ENCODE results near the gene MYLK.

Gene MYLK

DNA sequence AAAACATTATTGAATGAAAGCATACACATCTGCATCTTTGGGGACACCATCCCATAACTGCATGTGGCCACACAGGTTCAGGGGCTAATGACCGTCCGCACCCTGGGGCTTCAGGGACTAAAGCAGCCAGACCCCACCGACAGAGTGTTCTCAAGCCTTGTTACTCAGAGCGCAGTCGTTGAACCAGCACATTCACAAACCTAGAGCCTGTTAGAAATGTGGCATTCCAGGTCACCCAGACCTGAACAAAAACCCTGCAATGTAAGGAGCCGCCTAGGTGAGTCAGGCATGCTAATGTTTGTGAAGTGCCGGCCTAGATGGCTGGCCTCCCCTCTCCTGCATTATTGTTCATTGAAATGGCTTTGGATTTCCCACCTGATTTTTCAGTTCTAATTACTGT is 247.0 kb downstream of the MYLK start:
- Histone ChIP-seq H3K4me3 (ENCODE audit: extremely low read depth, insufficient read depth, low read length, poor library complexity, severe bottlenecking) (no peak overlapping the region), H3K9me3 (ENCODE audit: control insufficient read depth, low read length) (no peaks in the 10 kb centered on the region), H3K36me3 (ENCODE audit: control insufficient read depth, insufficient read depth, low read length) (no peaks in the 10 kb centered on the region), H3K27ac (ENCODE audit: low read depth, low read length, severe bottlenecking) (no peak overlapping the region), H3K4me1 (ENCODE audit: control insufficient read depth, insufficient read depth, low read length, poor library complexity, severe bottlenecking) (peaks cover 23% of the 10 kb centered on the region)
- 73 to 78% methylated on average over 5 to 7 of the region's 7 CpGs for WGBS, 2 experiments (ENCODE audit: insufficient coverage in 2 of 2)

DNA sequence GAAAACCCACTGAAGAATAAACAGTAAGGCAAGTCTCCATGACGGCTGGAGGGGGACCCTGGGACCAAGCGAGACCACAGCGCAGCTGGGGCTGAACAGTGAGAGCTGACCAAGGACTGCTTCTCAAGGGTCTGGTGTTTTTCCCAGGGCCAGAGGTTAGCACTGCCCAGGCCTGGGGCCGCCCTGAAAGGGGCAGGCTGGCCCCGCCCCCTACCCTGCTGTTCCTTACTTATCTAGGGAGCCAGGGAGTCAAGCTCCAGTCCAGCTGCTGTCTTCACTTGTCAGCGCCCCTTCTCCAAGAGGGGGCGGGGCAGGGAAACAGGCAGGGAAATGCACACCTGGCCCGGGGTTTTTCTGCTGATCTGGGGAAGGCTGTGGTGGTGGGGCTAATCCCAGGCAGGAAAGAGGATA is 247.7 kb downstream of the MYLK start:
- Histone ChIP-seq H3K4me1 (ENCODE audit: control insufficient read depth, insufficient read depth, low read length, poor library complexity, severe bottlenecking) (peaks cover 24% of the 10 kb centered on the region), H3K36me3 (ENCODE audit: control insufficient read depth, insufficient read depth, low read length) (no peaks in the 10 kb centered on the region), H3K27ac (ENCODE audit: low read depth, low read length, severe bottlenecking) (no peak overlapping the region), H3K4me3 (ENCODE audit: extremely low read depth, insufficient read depth, low read length, poor library complexity, severe bottlenecking) (no peak overlapping the region), H3K9me3 (ENCODE audit: control insufficient read depth, low read length) (no peaks in the 10 kb centered on the region)
- 44 to 45% methylated on average over 5 to 6 of the region's 8 CpGs for WGBS, 2 experiments (ENCODE audit: insufficient coverage in 2 of 2)

DNA sequence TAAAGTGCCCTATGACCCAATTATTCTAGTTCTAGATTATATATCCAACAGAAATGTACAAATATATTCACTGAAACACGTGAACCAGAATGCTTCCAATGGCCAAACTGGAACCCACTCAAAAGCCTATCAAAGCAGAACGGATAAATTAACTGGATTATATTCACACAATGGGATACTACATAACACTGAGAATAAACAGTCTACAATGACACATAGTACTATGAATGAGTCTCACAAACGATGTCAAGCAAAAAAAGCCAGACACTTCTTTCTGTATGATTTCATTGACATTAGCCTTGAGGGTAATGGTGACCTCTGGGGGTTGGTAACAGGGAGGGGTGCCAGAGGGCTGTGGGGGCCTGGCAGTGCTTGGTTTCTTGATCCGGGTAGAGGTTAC is 248.4 kb downstream of the MYLK start:
- WGBS, 2 experiments (ENCODE audit: insufficient coverage in 2 of 2) = 96% methylated on average over 3 to 4 of the region's 4 CpGs
- Histone ChIP-seq H3K27ac (ENCODE audit: low read depth, low read length, severe bottlenecking) (no peak overlapping the region), H3K4me1 (ENCODE audit: control insufficient read depth, insufficient read depth, low read length, poor library complexity, severe bottlenecking) (peaks cover 21% of the 10 kb centered on the region), H3K4me3 (ENCODE audit: extremely low read depth, insufficient read depth, low read length, poor library complexity, severe bottlenecking) (no peak overlapping the region), H3K36me3 (ENCODE audit: control insufficient read depth, insufficient read depth, low read length) (no peaks in the 10 kb centered on the region), H3K9me3 (ENCODE audit: control insufficient read depth, low read length) (no peaks in the 10 kb centered on the region)

DNA sequence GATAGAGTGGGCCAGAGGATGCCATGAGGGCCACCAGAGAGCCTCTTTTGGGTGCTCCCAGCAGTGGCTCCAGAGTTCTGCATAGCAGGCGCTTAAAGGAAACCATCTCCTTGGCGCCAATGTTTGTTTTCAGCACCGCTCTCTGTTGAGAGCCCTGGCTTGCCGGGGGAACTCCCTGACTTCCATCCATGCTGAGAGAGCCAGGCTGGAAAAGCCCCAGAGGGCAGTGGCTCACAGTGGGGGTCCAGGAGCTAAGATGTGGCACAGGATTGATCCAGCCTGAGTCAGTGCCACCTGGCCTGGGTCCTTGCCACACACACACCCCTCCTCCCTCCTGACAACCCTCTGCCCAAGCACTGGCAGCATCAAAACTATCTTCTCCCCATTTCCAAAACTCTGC is 248.9 kb downstream of the MYLK start:
- Histone ChIP-seq H3K4me3 (ENCODE audit: extremely low read depth, insufficient read depth, low read length, poor library complexity, severe bottlenecking) (no peak overlapping the region), H3K27ac (ENCODE audit: low read depth, low read length, severe bottlenecking) (no peak overlapping the region), H3K36me3 (ENCODE audit: control insufficient read depth, insufficient read depth, low read length) (no peaks in the 10 kb centered on the region), H3K9me3 (ENCODE audit: control insufficient read depth, low read length) (no peaks in the 10 kb centered on the region), H3K4me1 (ENCODE audit: control insufficient read depth, insufficient read depth, low read length, poor library complexity, severe bottlenecking) (peaks cover 21% of the 10 kb centered on the region)
- WGBS, 2 experiments (ENCODE audit: insufficient coverage in 2 of 2) = 94 to 100% methylated on average over 1 to 4 of the region's 4 CpGs

DNA sequence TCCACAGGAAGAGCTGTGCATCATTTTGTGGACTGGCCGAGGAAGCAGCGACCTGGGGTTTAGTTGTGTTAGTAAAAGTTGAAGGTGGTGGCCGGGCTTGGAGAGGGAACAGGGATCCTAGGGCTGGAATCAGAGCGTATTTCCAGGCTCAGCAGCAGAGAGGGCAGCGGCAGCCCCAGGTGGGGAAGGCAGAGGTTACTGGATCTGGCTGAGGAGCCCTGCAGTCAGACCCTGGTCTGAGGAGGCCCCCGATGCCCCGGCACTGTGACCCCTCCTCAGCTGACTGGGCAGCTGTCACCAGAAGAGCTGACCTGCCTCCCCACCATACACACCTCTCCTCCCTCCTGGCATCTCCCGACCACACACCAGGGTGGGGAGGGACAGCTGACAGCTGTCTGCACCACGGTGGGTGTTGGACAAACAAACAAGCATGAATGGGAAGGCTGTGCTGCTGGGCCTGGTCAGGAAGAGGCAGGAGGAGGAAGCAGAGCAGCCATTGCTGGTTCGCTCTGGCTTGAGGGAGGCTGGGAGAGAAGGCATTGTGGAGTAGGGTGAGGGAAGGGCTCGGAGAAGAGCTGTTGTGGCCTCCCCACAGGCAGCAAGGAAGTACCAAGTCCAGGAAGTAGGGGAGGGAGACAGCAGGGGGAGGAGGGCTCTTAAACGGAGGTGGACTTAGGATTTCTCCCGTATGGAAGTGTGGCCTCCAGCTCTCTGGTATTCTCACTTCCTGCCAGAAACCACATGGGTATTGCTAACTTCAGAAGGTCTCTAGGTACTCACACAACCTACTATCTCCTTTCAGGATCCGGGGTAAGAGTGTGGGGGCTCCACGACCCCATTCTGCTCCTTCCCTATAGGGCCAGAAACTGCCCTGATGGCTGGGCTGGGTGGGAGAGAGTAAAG is 249.7 kb downstream of the MYLK start:
- H3K4me3 ChIP-seq (ENCODE audit: extremely low read depth, insufficient read depth, low read length, poor library complexity, severe bottlenecking) = no peak overlapping the region
- peaks cover 21% of the 10 kb centered on the region for H3K4me1 ChIP-seq (ENCODE audit: control insufficient read depth, insufficient read depth, low read length, poor library complexity, severe bottlenecking)
- H3K27ac ChIP-seq (ENCODE audit: low read depth, low read length, severe bottlenecking) = peak overlapping the region; percentile 47
- H3K36me3 ChIP-seq (ENCODE audit: control insufficient read depth, insufficient read depth, low read length) = peaks cover 3% of the 10 kb centered on the region
- H3K9me3 ChIP-seq (ENCODE audit: control insufficient read depth, low read length) = no peaks in the 10 kb centered on the region
- 75 to 89% methylated on average over 9 to 13 of the region's 15 CpGs for WGBS, 2 experiments (ENCODE audit: insufficient coverage in 2 of 2)

DNA sequence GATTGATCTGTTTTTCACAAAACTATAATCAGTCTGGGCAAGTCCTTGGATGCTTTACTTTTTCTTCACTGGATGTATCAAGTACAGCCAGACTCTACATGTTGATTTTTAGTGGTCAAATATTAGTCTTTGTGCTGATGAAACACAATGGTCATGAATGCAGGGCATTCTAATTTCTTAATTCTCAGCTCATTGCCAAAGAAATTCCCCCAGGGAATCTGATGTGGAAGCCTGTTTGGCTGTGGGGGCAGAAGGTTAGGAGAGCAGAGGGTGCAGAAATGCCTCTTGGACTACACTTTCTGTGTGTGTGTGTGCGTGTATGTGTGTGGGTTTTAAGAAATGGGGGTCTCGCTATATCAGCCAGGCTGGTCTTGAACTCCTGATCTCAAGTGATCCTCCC is 250.6 kb downstream of the MYLK start:
- Histone ChIP-seq H3K27ac (ENCODE audit: low read depth, low read length, severe bottlenecking) (no peak overlapping the region), H3K4me1 (ENCODE audit: control insufficient read depth, insufficient read depth, low read length, poor library complexity, severe bottlenecking) (peaks cover 21% of the 10 kb centered on the region), H3K4me3 (ENCODE audit: extremely low read depth, insufficient read depth, low read length, poor library complexity, severe bottlenecking) (no peak overlapping the region), H3K36me3 (ENCODE audit: control insufficient read depth, insufficient read depth, low read length) (peaks cover 9% of the 10 kb centered on the region), H3K9me3 (ENCODE audit: control insufficient read depth, low read length) (no peaks in the 10 kb centered on the region)
- WGBS, 2 experiments (ENCODE audit: insufficient coverage in 2 of 2) = no CpG with 5 or more reads among the region's 2 CpGs

DNA sequence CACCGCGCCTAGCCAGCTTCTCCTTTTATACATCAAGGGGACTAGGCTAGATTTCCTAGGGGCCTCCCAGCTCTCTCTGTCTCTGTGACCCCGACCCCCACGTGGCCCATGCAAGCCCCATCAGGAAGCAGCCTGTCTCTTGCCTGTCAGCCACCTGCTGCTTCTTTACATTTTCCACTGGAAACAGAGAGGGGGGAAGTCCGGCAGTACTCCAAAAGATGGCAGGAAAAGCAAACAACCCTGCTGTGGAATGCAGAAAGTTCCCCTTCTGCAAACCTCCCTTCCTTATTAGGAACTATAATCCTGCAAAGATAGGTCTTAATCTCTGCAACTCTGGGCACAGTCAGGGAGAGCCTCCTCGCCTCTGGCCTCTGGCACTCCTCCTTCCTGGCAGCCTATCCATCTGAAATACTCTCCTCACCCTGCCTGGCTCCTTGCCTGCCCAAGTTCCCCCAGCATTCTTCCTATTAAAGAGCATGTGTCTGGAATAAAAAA is 251.9 kb downstream of the MYLK start:
- Histone ChIP-seq H3K27ac (ENCODE audit: low read depth, low read length, severe bottlenecking) (peak overlapping the region; percentile 16), H3K4me1 (ENCODE audit: control insufficient read depth, insufficient read depth, low read length, poor library complexity, severe bottlenecking) (peaks cover 21% of the 10 kb centered on the region), H3K36me3 (ENCODE audit: control insufficient read depth, insufficient read depth, low read length) (peaks cover 14% of the 10 kb centered on the region), H3K9me3 (ENCODE audit: control insufficient read depth, low read length) (no peaks in the 10 kb centered on the region), H3K4me3 (ENCODE audit: extremely low read depth, insufficient read depth, low read length, poor library complexity, severe bottlenecking) (no peak overlapping the region)
- WGBS, 2 experiments (ENCODE audit: insufficient coverage in 2 of 2) = 45 to 47% methylated on average over 3 to 5 of the region's 6 CpGs

DNA sequence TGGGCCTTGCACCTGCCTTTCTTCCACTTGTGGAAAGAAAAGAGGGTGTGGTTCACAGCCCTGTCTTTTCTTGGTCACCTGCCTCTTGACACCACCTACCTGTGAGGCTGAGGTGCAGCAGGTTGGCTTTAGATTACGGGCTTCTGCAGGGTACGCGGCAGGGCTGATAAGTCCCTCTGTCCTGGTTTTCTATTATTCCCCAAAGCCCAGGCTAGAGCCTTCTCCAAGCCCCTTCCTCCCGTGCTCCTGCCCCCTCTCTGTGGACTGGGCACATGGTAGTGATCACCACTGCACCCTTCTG is 254.4 kb downstream of the MYLK start:
- no peak overlapping the region for H3K4me3 ChIP-seq (ENCODE audit: extremely low read depth, insufficient read depth, low read length, poor library complexity, severe bottlenecking)
- 85 to 98% methylated on average over 4 of the region's 4 CpGs for WGBS, 2 experiments (ENCODE audit: insufficient coverage in 2 of 2)
- no peak overlapping the region for H3K27ac ChIP-seq (ENCODE audit: low read depth, low read length, severe bottlenecking)
- no peaks in the 10 kb centered on the region for H3K9me3 ChIP-seq (ENCODE audit: control insufficient read depth, low read length)
- H3K36me3 ChIP-seq (ENCODE audit: control insufficient read depth, insufficient read depth, low read length) = peaks cover 28% of the 10 kb centered on the region
- H3K4me1 ChIP-seq (ENCODE audit: control insufficient read depth, insufficient read depth, low read length, poor library complexity, severe bottlenecking) = peaks cover 9% of the 10 kb centered on the region

DNA sequence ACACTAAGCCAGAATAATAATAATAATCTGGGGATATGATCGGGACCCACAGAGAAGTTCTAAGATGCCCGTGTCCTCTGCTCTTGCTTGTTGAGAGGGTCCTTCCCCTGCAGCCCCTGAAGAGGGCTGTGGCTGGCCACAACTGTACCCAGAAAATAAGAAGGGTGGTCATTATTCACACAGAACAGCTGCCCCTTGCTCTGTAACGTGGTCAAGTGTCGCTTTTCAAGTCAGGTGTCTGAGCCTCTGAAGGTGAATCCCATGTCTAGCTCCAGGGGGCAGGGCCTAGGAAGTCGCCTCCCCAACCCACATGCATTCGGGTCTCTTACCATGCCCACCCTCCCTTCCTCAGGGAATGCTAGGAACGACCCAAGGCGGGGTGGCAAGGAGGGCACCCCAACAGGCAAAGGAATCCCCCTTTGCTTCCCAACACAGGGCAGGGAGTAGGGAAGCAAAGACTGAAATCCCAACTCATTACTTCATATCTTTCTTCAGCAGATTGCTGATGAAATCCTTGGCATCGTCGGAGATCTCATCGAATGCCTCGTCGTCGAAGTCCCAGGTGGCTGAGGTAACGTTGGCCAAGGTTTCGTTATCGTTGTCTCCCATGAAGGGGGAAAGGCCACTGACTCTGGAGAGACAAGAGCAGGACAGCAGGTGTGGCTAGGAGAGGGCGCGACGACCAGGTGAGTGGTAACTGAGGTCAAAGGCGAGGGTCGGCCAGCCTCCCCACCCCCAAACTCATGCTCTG is 255.0 kb downstream of the MYLK start:
- 94 to 97% methylated on average over 16 to 17 of the region's 22 CpGs for WGBS, 2 experiments (ENCODE audit: insufficient coverage in 2 of 2)
- no peaks in the 10 kb centered on the region for H3K9me3 ChIP-seq (ENCODE audit: control insufficient read depth, low read length)
- H3K4me3 ChIP-seq (ENCODE audit: extremely low read depth, insufficient read depth, low read length, poor library complexity, severe bottlenecking) = no peak overlapping the region
- peaks cover 9% of the 10 kb centered on the region for H3K4me1 ChIP-seq (ENCODE audit: control insufficient read depth, insufficient read depth, low read length, poor library complexity, severe bottlenecking)
- H3K36me3 ChIP-seq (ENCODE audit: control insufficient read depth, insufficient read depth, low read length) = peaks cover 30% of the 10 kb centered on the region
- no peak overlapping the region for H3K27ac ChIP-seq (ENCODE audit: low read depth, low read length, severe bottlenecking)

DNA sequence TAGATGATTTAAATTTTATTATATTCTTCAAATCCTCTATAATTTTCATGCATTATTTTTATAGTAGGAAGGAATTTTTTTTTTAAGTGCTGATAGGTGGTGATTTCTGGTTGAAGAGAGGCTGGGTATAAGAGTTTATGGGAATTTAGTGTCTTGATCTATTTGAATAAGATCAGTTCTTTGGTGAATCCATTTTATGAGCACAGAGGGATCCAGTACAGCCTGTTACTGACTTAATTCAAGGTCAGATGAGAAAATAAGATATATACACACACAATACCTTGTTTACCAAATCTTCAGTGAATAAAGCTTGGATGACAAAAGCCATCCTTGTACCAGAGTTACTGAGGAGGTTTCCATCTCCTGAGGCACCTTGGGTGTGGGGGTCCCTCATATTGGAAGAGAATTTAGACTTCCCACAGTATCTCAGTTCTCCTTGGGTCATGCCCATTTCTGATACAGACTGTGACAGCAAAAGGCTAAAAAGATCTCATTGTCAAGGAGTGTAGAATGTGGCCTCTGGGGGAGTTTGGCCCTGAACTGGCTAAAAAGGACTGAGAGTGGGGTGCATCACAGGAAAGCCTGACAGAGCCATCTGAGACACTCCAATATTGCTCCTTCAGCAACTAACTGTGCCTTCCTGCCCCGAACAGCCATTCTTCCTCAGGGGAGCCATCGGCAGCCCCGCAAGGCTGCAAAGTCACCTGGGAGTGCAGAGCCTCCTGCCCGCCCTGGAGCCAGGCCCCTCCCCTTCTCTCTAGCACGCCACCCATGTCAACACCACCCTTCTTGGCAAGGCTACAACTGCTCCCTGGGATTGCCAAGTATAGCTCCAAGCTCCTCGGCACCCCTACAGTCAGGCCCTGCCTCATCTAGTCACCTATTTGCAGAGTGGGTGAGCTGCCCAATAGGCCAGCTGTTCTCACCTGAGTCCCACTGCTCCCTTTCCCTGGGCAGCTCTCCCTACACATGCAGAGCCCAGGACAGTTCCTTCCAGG is 256.2 kb downstream of the MYLK start:
- Histone ChIP-seq H3K27ac (ENCODE audit: low read depth, low read length, severe bottlenecking) (no peak overlapping the region), H3K4me3 (ENCODE audit: extremely low read depth, insufficient read depth, low read length, poor library complexity, severe bottlenecking) (no peak overlapping the region), H3K36me3 (ENCODE audit: control insufficient read depth, insufficient read depth, low read length) (peaks cover 30% of the 10 kb centered on the region), H3K4me1 (ENCODE audit: control insufficient read depth, insufficient read depth, low read length, poor library complexity, severe bottlenecking) (peaks cover 9% of the 10 kb centered on the region), H3K9me3 (ENCODE audit: control insufficient read depth, low read length) (no peaks in the 10 kb centered on the region)
- WGBS, 2 experiments (ENCODE audit: insufficient coverage in 2 of 2) = 92 to 94% methylated on average over 5 to 6 of the region's 6 CpGs
